NCI-H2171 treated with DMSO at 0.1 percent for 48 hours (cell line): Measurements from ENCODE around the gene GALNT14.
"Not testable (repeated sequence)": the region's sequence is repeated elsewhere in the genome, so short reads cannot be mapped to it uniquely, and the experiment has no call there.

Experiments
- DNase-seq: peaks from one replicate; lab custom pipeline; 2025; lab: John Stamatoyannopoulos, UW

Gene GALNT14

GRCh38 chr2:30939364-30939763 is 198.9 kb downstream of the GALNT14 start:
- no peak for DNase-seq

GRCh38 chr2:30938196-30938595 is 200.0 kb downstream of the GALNT14 start:
- DNase-seq: no peak

GRCh38 chr2:30936977-30937376 is 201.3 kb downstream of the GALNT14 start:
- no peak for DNase-seq

GRCh38 chr2:30935795-30936194 is 202.4 kb downstream of the GALNT14 start:
- no peak for DNase-seq

- DNase-seq: no peak
These were observed 204.2 kb downstream of the GALNT14 start for GRCh38 chr2:30934066-30934465.

GRCh38 chr2:30933496-30933895 is 204.7 kb downstream of the GALNT14 start:
- DNase-seq: no peak

- DNase-seq: no peak
These were observed 205.4 kb downstream of the GALNT14 start for GRCh38 chr2:30932870-30933269.

- DNase-seq: no peak
These were observed 206.3 kb downstream of the GALNT14 start for GRCh38 chr2:30931841-30932407.

GRCh38 chr2:30930716-30931115 is 207.5 kb downstream of the GALNT14 start:
- no peak for DNase-seq

GRCh38 chr2:30927465-30928075 is 210.7 kb downstream of the GALNT14 start:
- no peak for DNase-seq

GRCh38 chr2:30926606-30927005 is 211.6 kb downstream of the GALNT14 start:
- DNase-seq: no peak

- no peak for DNase-seq
These were observed 214.6 kb downstream of the GALNT14 start for GRCh38 chr2:30923623-30924022.

- DNase-seq: no peak
These were observed 217.7 kb downstream of the GALNT14 start for GRCh38 chr2:30920511-30920910.

GRCh38 chr2:30915486-30915885 is 222.8 kb downstream of the GALNT14 start:
- DNase-seq: no peak

- DNase-seq: no peak
These were observed 223.8 kb downstream of the GALNT14 start for GRCh38 chr2:30914456-30914855.

GRCh38 chr2:30912056-30912455 is 226.2 kb downstream of the GALNT14 start:
- no peak for DNase-seq

GRCh38 chr2:30911327-30911726 is 226.9 kb downstream of the GALNT14 start:
- no peak for DNase-seq

GRCh38 chr2:30910686-30911085 is 227.6 kb downstream of the GALNT14 start:
- no peak for DNase-seq

GRCh38 chr2:30904437-30904836 is 233.8 kb downstream of the GALNT14 start:
- DNase-seq: not testable (repeated sequence)

GRCh38 chr2:30903326-30903725 is 234.9 kb downstream of the GALNT14 start:
- DNase-seq: no peak

GRCh38 chr2:30900381-30900780 is 237.9 kb downstream of the GALNT14 start:
- no peak for DNase-seq

- no peak for DNase-seq
These were observed 238.7 kb downstream of the GALNT14 start for GRCh38 chr2:30899516-30900054.

- DNase-seq: no peak
These were observed 240.7 kb downstream of the GALNT14 start for GRCh38 chr2:30897539-30897938.
